HuH-7 (cell line): ENCODE data around the gene DPM1.

Source experiments
- DNase-seq: peaks from one replicate; pipeline ENCODE4 v3.0.0; 2011; ENCODE audit warnings: low spot score

The DPM1 gene

DNA sequence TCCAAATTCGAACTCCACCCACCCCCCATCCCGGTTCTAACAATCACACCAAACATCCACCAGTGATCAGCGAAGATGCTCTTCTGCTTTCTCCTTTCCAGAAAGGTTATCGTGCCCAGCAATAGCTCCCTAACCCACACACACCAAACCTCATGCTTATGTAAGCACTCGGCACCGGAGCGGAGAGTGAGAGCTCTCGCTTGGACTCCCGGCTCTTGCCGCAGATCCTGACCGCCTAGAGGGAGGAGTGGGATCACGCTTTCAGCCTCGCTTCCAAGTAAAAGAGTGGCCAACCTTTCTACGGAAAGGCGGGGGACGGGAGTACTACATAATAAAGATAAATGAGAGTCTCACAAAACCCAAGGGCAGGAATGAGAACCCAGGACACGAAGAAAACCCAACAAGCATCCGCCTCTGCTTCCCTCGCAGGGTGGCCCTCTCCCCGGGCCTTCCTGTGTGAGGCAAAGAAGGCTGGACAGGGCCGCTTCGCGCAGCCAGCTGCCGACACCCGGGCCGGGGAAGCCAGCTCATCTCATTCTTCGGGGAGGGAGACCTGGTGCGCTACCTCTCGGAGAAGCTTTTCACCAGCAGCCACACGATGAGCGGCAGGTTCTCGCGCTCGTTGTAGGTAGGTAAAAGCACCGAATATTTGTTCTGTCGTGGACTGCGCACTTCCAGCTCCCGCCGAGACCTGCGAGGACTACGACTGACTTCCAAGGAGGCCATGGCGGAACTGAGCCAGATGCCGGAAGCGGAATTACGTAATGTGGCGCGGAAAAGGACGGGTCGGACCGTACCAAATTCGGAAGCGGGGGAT, at the start of gene DPM1:
Gene DPM1 (minus strand): TSS at position 735 of the 817 bp plus-strand sequence. CDS start 9 bp downstream, at position 726.
- DNase-seq = peak; percentile 81

DNA sequence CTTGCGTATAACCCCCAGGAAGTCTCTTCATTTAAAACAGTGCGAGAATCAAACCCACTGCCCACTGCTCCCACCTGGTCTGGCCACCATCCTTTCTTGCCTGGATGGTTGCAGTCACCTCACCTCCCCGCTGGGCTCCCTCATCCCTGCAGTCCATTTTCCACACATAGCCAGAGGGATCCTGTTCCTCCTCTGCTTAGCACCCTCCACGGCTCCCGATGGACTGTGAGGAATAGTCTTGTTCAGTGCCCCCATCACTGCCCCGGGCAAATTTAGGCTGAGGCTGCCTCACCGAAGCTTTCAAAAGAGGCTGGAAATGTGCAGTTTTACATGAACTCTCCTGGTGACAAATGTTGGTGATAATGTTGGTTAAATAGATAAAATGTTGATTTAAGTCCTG, 46.9 kb upstream of the DPM1 start:
- DNase-seq = no peak

DNA sequence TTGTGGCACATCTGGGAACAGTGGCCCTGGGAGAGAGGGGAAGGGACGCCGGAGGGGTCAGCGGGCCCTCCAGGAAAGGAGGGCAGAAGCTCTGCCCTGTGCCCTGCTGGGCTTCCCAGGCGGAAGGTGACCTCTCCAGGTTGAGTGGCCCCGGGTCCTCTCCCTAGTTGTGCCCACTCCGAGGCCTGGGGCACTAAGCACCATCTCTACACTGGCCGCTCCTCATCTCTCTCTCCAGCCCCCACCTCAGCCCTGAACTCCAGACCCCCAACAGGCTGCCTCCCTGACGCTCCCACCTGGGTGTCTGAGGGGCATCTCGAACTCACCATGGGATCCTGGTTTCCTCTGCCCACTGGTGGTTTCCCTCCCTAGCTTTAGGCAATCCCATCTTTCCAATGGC, 46.4 kb upstream of the DPM1 start:
- no peak for DNase-seq

GRCh38 chr20:51004305-51004727, 46.0 kb upstream of the DPM1 start:
- no peak for DNase-seq

DNA sequence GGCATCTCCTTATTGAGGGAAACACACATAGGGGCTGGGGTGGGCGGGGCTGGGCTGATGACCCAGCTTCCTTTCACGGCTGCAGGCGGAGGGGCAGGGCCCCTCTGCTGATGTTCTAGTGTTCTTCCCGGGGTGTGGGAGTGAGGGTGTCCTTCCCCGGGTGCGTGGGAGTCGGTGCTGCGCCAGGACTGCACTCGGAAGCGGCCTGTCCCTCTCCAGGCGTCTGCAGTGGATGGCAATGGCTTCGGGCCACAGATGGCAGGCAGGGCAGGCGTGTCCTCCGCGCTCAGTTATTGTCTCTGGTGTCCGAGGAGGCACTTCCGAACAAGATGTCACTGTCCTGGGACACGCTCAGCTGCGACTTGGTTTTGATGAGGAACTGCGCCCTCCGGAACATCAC, 45.4 kb upstream of the DPM1 start:
- DNase-seq = no peak

- no peak for DNase-seq
These were observed 44.3 kb upstream of the DPM1 start for GRCh38 chr20:51002633-51003032.

- DNase-seq = no peak
These were observed 43.3 kb upstream of the DPM1 start for GRCh38 chr20:51001430-51002265.

DNA sequence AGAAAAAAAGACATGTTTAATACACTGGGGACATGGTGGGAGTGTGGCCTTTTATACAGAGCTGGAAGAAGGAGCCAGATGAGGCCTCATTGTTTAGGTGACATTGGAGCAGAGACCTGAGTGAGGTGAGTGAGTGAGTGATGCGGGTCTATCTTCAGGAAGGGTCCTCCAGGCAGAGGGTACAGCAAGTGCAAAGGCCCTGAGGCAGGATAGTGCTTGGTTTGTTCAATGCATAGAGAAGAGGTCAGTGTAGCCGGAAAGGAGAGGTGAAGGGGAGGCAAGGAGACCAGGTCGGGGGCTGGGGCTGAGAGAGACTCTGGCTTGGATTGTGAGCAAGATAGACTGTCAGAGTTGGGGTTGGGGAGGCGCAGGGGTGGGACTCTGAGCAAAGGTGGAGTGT, 41.0 kb upstream of the DPM1 start:
- DNase-seq = no peak

DNA sequence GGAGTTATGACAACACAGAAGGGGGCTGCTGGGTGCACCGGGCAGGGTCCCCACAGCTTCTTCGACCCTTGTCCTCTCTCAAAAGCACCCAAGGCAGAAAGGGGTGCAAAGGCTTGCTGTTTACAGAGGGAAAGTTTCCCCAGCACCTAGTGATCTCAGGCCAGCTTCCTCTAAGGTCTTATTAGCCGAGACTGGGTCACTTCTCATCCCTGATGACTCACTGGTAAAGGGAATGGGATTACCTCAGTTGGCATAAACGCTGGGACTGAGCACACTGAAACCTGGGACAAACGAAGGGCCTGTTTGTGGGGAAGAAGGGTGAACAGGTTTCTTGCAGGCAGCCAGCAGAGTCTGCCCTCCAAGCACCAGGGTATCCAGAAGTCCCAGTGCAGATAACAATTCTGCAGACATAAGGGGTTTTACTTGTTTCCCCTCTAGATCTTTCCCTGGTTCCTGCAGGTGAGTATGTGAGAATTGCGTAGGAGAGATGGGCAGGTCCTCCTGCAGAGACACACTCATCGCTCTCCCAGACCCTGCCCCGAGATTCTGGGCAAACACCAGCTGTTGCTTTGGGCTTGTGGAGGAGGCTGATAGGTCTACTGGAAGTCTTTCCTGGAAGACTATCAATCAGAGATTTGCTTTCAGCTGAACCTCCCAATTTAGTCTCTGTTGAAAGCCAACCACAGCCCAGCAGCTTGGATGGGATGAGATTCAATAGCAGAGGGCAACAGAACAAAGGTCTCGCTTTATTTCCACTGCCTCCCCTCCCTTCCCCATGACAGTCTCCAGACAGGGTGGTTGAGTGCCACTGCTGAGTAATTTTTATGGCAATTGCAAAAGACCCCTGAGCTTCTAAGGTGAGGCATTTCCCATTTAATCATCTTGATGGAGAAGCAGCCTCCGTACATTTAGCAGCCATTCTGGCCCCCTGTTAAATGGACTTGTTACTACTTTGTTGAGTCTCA, 38.9 kb upstream of the DPM1 start:
- DNase-seq = no peak

DNA sequence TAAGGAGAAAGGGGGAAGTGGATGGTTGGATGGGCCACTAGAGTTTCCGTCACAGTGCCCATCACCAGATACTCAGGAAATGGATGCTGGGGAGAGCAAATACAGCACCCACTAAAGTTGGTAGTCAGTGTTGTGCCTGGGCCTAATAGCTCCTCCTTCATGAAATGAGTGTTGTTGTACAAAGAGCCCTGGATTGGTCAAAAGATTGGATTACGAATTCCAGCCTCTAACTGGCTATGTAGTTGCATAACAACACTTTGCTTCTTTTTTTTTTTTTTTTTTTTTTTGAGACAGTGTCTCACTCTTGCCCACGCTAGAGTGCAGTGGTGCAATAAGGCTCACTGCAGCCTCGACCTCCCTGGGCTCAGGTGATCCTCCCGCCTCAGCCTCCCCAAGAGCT, 37.2 kb upstream of the DPM1 start:
- no peak for DNase-seq

- DNase-seq = no peak
These were observed 35.5 kb upstream of the DPM1 start for GRCh38 chr20:50993876-50994275.

DNA sequence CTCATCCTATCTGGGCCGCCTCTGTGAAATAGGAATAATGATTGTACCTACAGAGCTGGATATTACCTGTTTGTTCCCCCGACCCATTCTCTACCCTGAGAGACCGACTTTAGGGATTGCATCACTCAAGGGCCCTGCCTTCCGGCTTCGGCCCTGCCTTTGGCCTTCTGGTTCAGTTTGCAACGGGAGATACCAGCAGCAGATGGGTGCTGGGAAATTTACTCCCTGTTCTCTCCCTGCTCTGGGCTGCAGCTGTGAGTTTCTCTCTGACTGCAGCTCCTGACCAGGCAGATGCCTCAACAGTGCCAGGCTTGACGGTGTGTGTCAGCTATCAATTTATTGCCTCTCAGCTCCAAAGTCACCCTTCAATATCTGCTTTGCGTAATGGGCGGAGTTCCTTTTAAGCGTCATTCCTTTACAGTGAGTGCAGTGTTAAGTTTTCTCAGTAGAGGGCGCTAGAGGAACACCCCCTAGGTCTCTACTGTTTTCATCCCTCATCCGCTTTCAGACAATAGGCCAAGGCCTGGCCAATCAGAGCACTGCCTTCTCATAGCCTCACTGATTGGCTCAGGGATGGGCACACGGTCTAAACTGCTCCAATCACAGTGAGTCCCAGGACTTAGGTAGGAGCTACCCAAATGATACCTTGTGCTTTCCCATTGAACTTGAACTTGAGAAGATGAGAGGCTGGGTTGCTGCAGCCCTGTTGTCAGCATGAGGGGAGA, 34.6 kb upstream of the DPM1 start:
- peak; percentile 96 for DNase-seq

DNA sequence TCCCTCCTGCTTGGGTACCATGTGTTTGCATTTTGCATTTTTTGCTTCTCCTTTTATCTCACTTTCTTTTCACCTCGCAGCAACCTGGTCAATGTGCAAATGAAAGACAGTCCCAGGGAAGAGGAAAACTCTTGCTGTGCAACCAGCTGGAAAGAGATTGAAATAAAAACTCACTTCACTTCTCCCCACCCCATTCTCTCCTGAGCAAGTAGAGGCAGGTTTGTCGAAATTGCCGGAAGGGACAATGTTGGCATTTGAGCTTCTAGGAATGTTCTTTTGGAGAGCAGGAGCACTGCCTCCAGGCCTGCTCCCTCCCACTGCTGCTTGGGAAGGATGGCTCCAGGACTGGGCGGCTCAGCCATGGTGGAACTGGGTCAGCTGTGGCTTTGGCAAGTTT, 34.0 kb upstream of the DPM1 start:
- no peak for DNase-seq

DNA sequence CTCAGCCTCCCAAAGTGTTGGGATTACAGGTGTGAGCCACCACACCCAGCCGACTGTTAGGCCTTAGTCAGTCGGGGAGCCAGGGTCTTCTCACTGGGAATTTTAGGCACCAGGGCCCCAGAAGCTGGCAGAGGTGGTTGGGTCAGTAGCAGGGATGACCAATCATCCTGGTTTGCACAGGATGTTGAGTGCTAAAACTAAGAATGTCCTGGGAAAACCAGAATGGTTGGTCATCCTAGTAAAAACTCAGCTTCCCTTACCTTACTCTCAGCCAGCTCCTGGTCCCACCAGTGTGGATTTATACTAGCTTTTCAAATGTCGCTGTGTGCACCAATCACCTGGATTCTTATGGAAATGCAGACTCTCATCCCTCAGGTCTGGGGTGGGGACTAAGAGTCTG, 32.7 kb upstream of the DPM1 start:
- no peak for DNase-seq

DNA sequence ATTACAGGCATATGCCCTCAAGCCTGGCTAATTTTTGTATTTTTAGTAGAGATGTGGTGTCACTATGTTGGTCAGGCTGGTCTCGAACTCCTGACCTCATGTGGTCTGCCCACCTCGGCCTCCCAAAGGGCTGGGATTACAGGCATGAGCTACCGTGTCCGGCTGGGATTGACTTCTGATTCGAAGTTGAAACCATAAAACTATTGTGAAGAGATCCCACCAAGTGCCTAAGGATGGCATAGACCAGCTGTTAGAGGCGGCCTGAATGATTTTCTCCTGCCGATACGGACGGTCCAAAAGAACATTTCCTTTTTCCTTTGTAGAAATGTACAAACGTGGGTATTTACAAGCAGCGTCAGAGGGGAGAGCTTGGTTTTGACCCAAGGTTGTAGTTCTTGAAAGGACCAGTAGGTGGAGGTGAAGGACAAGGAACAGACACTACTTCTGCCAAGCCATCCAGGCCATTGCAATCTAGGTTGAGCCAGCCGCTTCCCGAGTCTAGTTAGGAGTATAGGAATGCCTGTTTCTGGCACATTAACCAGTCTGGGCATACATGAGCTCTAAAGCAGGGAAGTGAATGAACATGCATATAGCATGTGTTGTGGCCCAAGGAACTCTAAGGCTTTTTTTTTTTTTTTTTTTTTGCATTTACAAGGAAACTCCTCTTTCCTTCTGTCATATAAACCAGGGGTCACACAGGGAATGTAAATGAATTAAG, 29.3 kb upstream of the DPM1 start:
- peak; percentile 84 for DNase-seq

- DNase-seq = no peak
These were observed 25.0 kb upstream of the DPM1 start for GRCh38 chr20:50983321-50983720.

DNA sequence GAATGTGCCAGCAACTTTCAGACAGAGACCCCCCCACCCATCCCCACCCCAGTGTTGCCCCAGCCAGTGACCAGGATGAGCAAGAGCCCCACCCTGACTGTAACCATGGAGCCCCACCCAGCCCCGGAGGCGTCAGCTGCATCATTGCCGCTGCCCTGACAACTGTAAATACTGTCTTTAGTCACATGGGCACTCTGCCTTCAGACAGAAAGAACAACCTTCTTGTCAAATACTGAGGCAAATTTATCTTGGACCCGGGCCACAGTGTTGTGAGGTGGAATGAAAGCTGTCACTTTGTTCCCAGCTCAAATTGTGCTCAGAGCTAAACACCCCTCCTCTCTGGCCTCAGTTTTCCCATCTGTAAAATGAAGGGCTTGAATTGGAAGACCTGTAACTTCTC, 24.0 kb upstream of the DPM1 start:
- DNase-seq = no peak

DNA sequence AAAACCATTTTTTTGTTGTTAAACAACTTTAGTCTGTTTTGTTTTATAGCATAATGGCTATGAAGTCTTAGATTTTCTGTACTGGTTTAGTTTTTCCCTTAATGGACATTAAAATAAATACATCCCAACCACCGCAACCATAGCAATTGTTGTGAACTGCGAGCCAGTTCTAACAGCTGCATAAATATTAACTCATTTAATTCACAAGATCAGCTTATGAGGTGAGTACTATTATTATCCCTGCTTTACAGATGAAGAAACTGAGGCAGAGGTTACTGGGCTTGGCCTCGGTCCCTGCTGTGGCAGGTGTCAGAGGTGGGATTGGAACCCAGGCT, 23.3 kb upstream of the DPM1 start:
- DNase-seq = no peak

GRCh38 chr20:50980851-50981713, 22.8 kb upstream of the DPM1 start:
- DNase-seq = peak; percentile 61
